Measurements from ENCODE around the gene NAALADL2.

Gene NAALADL2

DNA sequence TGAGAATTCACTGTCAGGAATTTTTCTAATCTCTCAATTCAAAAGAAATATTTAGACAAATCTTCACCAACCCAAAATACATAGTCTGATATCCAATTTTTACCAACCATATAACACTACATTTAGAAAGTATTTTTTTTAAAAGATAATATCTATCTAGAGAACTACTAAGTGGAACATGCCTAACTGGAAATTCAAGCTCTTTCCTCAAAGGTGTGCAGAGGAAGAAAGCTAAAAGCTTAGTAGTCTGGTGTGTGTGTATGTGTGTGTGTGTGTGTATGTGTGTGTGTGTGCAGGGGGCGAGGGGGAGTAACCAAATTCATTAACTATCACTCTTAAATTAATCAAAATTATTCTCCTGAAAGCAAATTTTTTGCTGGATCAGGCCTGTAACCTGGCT, 797.3 kb downstream of the NAALADL2 start:
- Histone ChIP-seq H3K4me2 (ENCODE audit: low read length) (no peak overlapping the region), H3K4me1 (ENCODE audit: insufficient read depth, low read length, severe bottlenecking) (no peaks in the 10 kb centered on the region), H3K9me3 (ENCODE audit: low read length) (no peaks in the 10 kb centered on the region), H3K9me2 (ENCODE audit: low read depth, low read length) (no peaks in the 10 kb centered on the region), H3K27ac (ENCODE audit: low read depth, low read length, poor library complexity, severe bottlenecking) (no peak overlapping the region), H3K4me3 (ENCODE audit: low read depth, low read length, poor library complexity, severe bottlenecking) (no peak overlapping the region), H3K9ac (ENCODE audit: low read length) (no peak overlapping the region), H3K36me3 (ENCODE audit: insufficient read depth, low read length) (no peaks in the 10 kb centered on the region), H3K27me3 (ENCODE audit: insufficient read depth, low read length) (no peaks in the 10 kb centered on the region), H4K20me1 (ENCODE audit: insufficient read depth, low read length) (no peaks in the 10 kb centered on the region), H2AFZ (ENCODE audit: low read length) (no peak overlapping the region), H3F3A (ENCODE audit: insufficient read depth, low read length) (no peaks in the 10 kb centered on the region), H3K79me2 (ENCODE audit: insufficient read depth, low read length) (no peaks in the 10 kb centered on the region)
- TF ChIP-seq EZH2 (IDR thresholded peaks at IDR 0.05; ENCODE audit: borderline replicate concordance, low read length) = no peak
- TF ChIP-seq, protein P1, sequence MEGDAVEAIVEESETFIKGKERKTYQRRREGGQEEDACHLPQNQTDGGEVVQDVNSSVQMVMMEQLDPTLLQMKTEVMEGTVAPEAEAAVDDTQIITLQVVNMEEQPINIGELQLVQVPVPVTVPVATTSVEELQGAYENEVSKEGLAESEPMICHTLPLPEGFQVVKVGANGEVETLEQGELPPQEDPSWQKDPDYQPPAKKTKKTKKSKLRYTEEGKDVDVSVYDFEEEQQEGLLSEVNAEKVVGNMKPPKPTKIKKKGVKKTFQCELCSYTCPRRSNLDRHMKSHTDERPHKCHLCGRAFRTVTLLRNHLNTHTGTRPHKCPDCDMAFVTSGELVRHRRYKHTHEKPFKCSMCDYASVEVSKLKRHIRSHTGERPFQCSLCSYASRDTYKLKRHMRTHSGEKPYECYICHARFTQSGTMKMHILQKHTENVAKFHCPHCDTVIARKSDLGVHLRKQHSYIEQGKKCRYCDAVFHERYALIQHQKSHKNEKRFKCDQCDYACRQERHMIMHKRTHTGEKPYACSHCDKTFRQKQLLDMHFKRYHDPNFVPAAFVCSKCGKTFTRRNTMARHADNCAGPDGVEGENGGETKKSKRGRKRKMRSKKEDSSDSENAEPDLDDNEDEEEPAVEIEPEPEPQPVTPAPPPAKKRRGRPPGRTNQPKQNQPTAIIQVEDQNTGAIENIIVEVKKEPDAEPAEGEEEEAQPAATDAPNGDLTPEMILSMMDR (IDR thresholded peaks at IDR 0.05; ENCODE audit: low read length) = no peak

- Histone ChIP-seq H3F3A (ENCODE audit: insufficient read depth, low read length) (no peaks in the 10 kb centered on the region), H3K4me1 (ENCODE audit: insufficient read depth, low read length, severe bottlenecking) (no peaks in the 10 kb centered on the region), H3K27me3 (ENCODE audit: insufficient read depth, low read length) (no peaks in the 10 kb centered on the region), H4K20me1 (ENCODE audit: insufficient read depth, low read length) (no peaks in the 10 kb centered on the region), H3K79me2 (ENCODE audit: insufficient read depth, low read length) (no peaks in the 10 kb centered on the region), H3K36me3 (ENCODE audit: insufficient read depth, low read length) (no peaks in the 10 kb centered on the region), H2AFZ (ENCODE audit: low read length) (no peak overlapping the region), H3K4me3 (ENCODE audit: low read depth, low read length, poor library complexity, severe bottlenecking) (no peak overlapping the region), H3K9me2 (ENCODE audit: low read depth, low read length) (0 out of 2 replicates have a peak, but pooled peaks cover 4% of the 10 kb centered on the region), H3K4me2 (ENCODE audit: low read length) (no peak overlapping the region), H3K9me3 (ENCODE audit: low read length) (no peaks in the 10 kb centered on the region), H3K27ac (ENCODE audit: low read depth, low read length, poor library complexity, severe bottlenecking) (no peak overlapping the region), H3K9ac (ENCODE audit: low read length) (no peak overlapping the region)
- TF ChIP-seq, protein P1 (IDR thresholded peaks at IDR 0.05; ENCODE audit: low read length) = no peak
- TF ChIP-seq EZH2 (IDR thresholded peaks at IDR 0.05; ENCODE audit: borderline replicate concordance, low read length) = no peak
Observed at GRCh38 chr3:175659670-175660350, 800.7 kb downstream of the NAALADL2 start.

DNA sequence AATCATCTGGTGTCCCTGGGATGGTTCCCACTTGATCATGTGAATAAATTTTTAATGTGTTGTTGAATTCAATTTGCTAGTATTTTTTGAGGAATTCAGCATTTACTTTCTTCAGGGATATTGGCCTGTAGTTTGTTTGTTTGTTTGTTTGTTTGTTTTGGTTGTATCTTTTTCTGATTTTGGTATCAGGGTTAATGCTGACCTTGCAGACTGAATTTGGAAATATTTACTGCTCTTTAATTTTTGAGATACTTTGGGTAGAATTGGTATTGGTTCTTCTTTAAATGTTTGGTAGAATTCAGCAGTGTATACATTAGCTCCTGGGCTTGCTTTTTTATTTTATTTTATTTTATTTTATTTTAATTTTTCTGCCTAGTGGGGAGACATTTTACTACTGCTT, 803.7 kb downstream of the NAALADL2 start:
- no peaks in the 10 kb centered on the region for H3K36me3 ChIP-seq (ENCODE audit: insufficient read depth, low read length)
- TF ChIP-seq, protein P1 (IDR thresholded peaks at IDR 0.05; ENCODE audit: low read length) = no peak
- TF ChIP-seq EZH2 (IDR thresholded peaks at IDR 0.05; ENCODE audit: borderline replicate concordance, low read length) = no peak
- H3K9ac ChIP-seq (ENCODE audit: low read length) = no peak overlapping the region
- H3K9me2 ChIP-seq (ENCODE audit: low read depth, low read length) = 0 out of 2 replicates have a peak, but pooled peaks cover 4% of the 10 kb centered on the region
- H3K4me2 ChIP-seq (ENCODE audit: low read length) = no peak overlapping the region
- H3K4me3 ChIP-seq (ENCODE audit: low read depth, low read length, poor library complexity, severe bottlenecking) = no peak overlapping the region
- H3K27ac ChIP-seq (ENCODE audit: low read depth, low read length, poor library complexity, severe bottlenecking) = no peak overlapping the region
- no peaks in the 10 kb centered on the region for H3K9me3 ChIP-seq (ENCODE audit: low read length)
- H3K27me3 ChIP-seq (ENCODE audit: insufficient read depth, low read length) = no peaks in the 10 kb centered on the region
- H3K4me1 ChIP-seq (ENCODE audit: insufficient read depth, low read length, severe bottlenecking) = no peaks in the 10 kb centered on the region
- H4K20me1 ChIP-seq (ENCODE audit: insufficient read depth, low read length) = no peaks in the 10 kb centered on the region
- H3F3A ChIP-seq (ENCODE audit: insufficient read depth, low read length) = no peaks in the 10 kb centered on the region
- H2AFZ ChIP-seq (ENCODE audit: low read length) = no peak overlapping the region
- H3K79me2 ChIP-seq (ENCODE audit: insufficient read depth, low read length) = no peaks in the 10 kb centered on the region

All from OCI-LY1 (cell line).